GM19238 (cell line): Measurements from ENCODE around the gene LRRC38.
"Not testable (repeated sequence)": the region's sequence is repeated elsewhere in the genome, so short reads cannot be mapped to it uniquely, and the experiment has no call there.

ENCODE experiments used
- DNase-seq: peaks from one replicate; pipeline ENCODE4 v3.0.0; 2011; ENCODE audit warnings: low spot score; ENCODE audit not compliant: insufficient read length

LRRC38 gene

GRCh38 chr1:13513895-13514546 is at the start of gene LRRC38:
TSS of gene LRRC38 (minus strand) at chr1:13514003. CDS start at chr1:13513593, 410 bp downstream.
- DNase-seq, result no peak

- not testable (repeated sequence) for DNase-seq
Observed at GRCh38 chr1:13562981-13563380, 49.2 kb upstream of the LRRC38 start.

- DNase-seq, result no peak
Observed at GRCh38 chr1:13560541-13560940, 46.7 kb upstream of the LRRC38 start.

GRCh38 chr1:13556224-13556764 is 42.5 kb upstream of the LRRC38 start:
- DNase-seq, result no peak

GRCh38 chr1:13554798-13555197 is 41.0 kb upstream of the LRRC38 start:
- no peak for DNase-seq

- no peak for DNase-seq
Observed at GRCh38 chr1:13550663-13551062, 36.9 kb upstream of the LRRC38 start.

GRCh38 chr1:13549521-13549920 is 35.7 kb upstream of the LRRC38 start:
- DNase-seq, result no peak

GRCh38 chr1:13549021-13549420 is 35.2 kb upstream of the LRRC38 start:
- no peak for DNase-seq

- DNase-seq, result no peak
Observed at GRCh38 chr1:13548281-13548680, 34.5 kb upstream of the LRRC38 start.

- DNase-seq, result no peak
Observed at GRCh38 chr1:13546791-13547190, 33.0 kb upstream of the LRRC38 start.

GRCh38 chr1:13544221-13544556 is 30.4 kb upstream of the LRRC38 start:
- no peak for DNase-seq

GRCh38 chr1:13543451-13544220 is 29.8 kb upstream of the LRRC38 start:
- no peak for DNase-seq

- no peak for DNase-seq
Observed at GRCh38 chr1:13541435-13542215, 27.8 kb upstream of the LRRC38 start.

GRCh38 chr1:13540866-13541265 is 27.1 kb upstream of the LRRC38 start:
- no peak for DNase-seq

GRCh38 chr1:13539683-13540082 is 25.9 kb upstream of the LRRC38 start:
- DNase-seq, result no peak

GRCh38 chr1:13538832-13539231 is 25.0 kb upstream of the LRRC38 start:
- DNase-seq, result no peak

GRCh38 chr1:13536571-13536970 is 22.8 kb upstream of the LRRC38 start:
- DNase-seq, result no peak

- no peak for DNase-seq
Observed at GRCh38 chr1:13535227-13535626, 21.4 kb upstream of the LRRC38 start.

GRCh38 chr1:13528320-13528719 is 14.5 kb upstream of the LRRC38 start:
- DNase-seq, result no peak

- no peak for DNase-seq
Observed at GRCh38 chr1:13523780-13524477, 10.1 kb upstream of the LRRC38 start.

GRCh38 chr1:13520985-13521384 is 7.2 kb upstream of the LRRC38 start:
- no peak for DNase-seq
